ENCODE measurements around the gene WIZ.

Gene WIZ

GRCh38 chr19:15390814-15391213, 58.9 kb downstream of the WIZ start:
- DNase-seq (ENCODE audit: insufficient read length, low spot score) (no peak), FAIRE-seq (peak; percentile 30)
- TF ChIP-seq POLR2A (IDR thresholded peaks at IDR 0.05; ENCODE audit: low read depth, low read length): no peak

GRCh38 chr19:15381864-15382263, 67.9 kb downstream of the WIZ start:
- TF ChIP-seq POLR2A (IDR thresholded peaks at IDR 0.05; ENCODE audit: low read depth, low read length): no peak
- FAIRE-seq (no peak), DNase-seq (ENCODE audit: insufficient read length, low spot score) (no peak)

- no peak for FAIRE-seq
- no peak for DNase-seq (ENCODE audit: insufficient read length, low spot score)
- no peak for TF ChIP-seq POLR2A (IDR thresholded peaks at IDR 0.05; ENCODE audit: low read depth, low read length)
These were observed 68.3 kb downstream of the WIZ start for GRCh38 chr19:15381429-15381828.

GRCh38 chr19:15379999-15380647, 69.6 kb downstream of the WIZ start:
- TF ChIP-seq POLR2A (IDR thresholded peaks at IDR 0.05; ENCODE audit: low read depth, low read length): peak; percentile 7
- FAIRE-seq (no peak), DNase-seq (ENCODE audit: insufficient read length, low spot score) (peak; percentile 50)

- TF ChIP-seq POLR2A (IDR thresholded peaks at IDR 0.05; ENCODE audit: low read depth, low read length): peak; percentile 58
- DNase-seq (ENCODE audit: insufficient read length, low spot score) (peak; percentile 97), FAIRE-seq (peak; percentile 50)
These were observed 70.4 kb downstream of the WIZ start, which contains the start of gene AKAP8 for GRCh38 chr19:15379083-15379998. TSS of gene AKAP8 (minus strand) at chr19:15379787. CDS start at chr19:15379731, 56 bp downstream.

- no peak for FAIRE-seq
- no peak for TF ChIP-seq POLR2A (IDR thresholded peaks at IDR 0.05; ENCODE audit: low read depth, low read length)
- DNase-seq (ENCODE audit: insufficient read length, low spot score): peak; percentile 62
These were observed 71.1 kb downstream of the WIZ start for GRCh38 chr19:15378534-15379082.

GRCh38 chr19:15374796-15375440, 74.8 kb downstream of the WIZ start:
- no peak for TF ChIP-seq POLR2A (IDR thresholded peaks at IDR 0.05; ENCODE audit: low read depth, low read length)
- FAIRE-seq (no peak), DNase-seq (ENCODE audit: insufficient read length, low spot score) (no peak)

GRCh38 chr19:15374105-15374651, 75.6 kb downstream of the WIZ start:
- FAIRE-seq (no peak), DNase-seq (ENCODE audit: insufficient read length, low spot score) (no peak)
- no peak for TF ChIP-seq POLR2A (IDR thresholded peaks at IDR 0.05; ENCODE audit: low read depth, low read length)

- DNase-seq (ENCODE audit: insufficient read length, low spot score) (no peak), FAIRE-seq (no peak)
- no peak for TF ChIP-seq POLR2A (IDR thresholded peaks at IDR 0.05; ENCODE audit: low read depth, low read length)
These were observed 76.1 kb downstream of the WIZ start for GRCh38 chr19:15373644-15374043.

GRCh38 chr19:15372891-15373301, 76.9 kb downstream of the WIZ start:
- TF ChIP-seq POLR2A (IDR thresholded peaks at IDR 0.05; ENCODE audit: low read depth, low read length): no peak
- DNase-seq (ENCODE audit: insufficient read length, low spot score): no peak
- no peak for FAIRE-seq

GRCh38 chr19:15372470-15372869, 77.3 kb downstream of the WIZ start:
- no peak for DNase-seq (ENCODE audit: insufficient read length, low spot score)
- FAIRE-seq: no peak
- no peak for TF ChIP-seq POLR2A (IDR thresholded peaks at IDR 0.05; ENCODE audit: low read depth, low read length)

- TF ChIP-seq POLR2A (IDR thresholded peaks at IDR 0.05; ENCODE audit: low read depth, low read length): no peak
- DNase-seq (ENCODE audit: insufficient read length, low spot score) (no peak), FAIRE-seq (no peak)
These were observed 77.9 kb downstream of the WIZ start for GRCh38 chr19:15371786-15372380.

GRCh38 chr19:15371119-15371518, 78.6 kb downstream of the WIZ start:
- DNase-seq (ENCODE audit: insufficient read length, low spot score) (no peak), FAIRE-seq (no peak)
- no peak for TF ChIP-seq POLR2A (IDR thresholded peaks at IDR 0.05; ENCODE audit: low read depth, low read length)
